ENCODE measurements around the gene BDKRB2.

The BDKRB2 gene

DNA sequence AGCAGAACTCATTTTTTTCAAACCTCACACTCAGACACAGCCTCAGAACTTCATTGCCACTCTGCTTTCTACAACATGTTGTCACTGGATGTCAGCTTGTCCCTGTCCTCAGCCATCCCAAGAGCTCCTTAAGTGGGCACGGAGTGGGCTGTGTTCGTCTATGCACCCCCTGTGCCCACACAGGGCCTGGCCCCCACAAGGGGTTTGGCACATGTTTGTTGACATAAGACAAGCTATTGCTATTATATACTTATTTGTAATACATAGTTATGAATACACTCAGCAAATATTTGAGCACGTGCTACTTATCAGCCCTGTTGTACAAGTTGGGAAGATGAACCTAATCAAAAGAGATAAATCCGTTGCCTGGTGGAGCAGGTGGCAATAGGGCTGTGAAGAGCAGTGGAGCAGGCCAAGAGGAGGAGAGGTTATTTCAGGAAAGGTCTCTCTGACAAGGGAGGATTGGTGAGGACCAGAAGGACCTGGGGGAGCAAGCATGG lies 47.1 kb downstream of the BDKRB2 start:
- no peak for DNase-seq (ENCODE audit: low read depth in 2 of 2)

- DNase-seq (ENCODE audit: low read depth in 2 of 2): no peak
Measured at GRCh38 chr14:96252323-96252998, 47.8 kb downstream of the BDKRB2 start.

GRCh38 chr14:96252999-96253539 lies 48.4 kb downstream of the BDKRB2 start:
- DNase-seq (ENCODE audit: low read depth in 2 of 2): no peak

GRCh38 chr14:96254687-96255086 lies 50.0 kb downstream of the BDKRB2 start:
- no peak for DNase-seq (ENCODE audit: low read depth in 2 of 2)

DNA sequence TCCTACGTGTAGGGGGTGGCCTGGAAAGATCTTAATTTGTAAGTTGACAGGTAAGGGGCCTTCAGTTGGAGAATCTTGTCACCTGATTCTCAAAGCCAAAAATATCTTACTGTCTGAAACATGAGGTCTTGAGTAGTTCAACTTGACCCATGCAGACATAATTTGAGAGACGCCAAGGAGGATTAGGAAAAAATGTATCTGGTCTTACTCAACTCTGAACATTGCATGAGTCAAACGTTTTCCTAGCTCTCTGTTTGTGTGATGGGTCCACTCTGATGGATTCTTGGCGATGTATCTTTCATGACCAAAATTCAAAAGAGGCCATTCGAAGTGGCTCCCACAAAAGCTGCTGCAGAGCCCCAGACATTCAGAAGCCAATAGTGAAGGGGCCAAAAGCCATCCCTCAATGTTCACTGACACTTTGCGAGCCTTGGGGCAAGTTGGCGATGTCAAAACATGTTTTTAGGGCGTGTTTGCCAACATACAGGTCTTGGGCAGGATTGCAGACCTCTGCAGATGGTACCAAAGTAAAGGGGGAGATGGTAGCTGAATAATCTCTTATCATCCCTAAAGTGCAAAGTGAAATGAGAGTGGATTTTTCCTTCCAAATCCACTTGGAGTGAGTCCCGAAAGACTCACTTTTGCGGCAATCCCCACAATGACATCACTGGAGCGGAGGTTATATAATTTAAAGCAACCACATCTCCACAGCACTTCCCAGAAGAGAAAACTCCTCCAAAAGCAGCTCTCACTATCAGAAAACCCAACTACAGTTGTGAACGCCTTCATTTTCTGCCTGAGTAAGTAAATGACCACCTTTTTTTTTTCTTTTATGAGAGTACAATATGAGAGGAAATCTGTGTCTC lies 51.1 kb downstream of the BDKRB2 start, which contains the start of gene BDKRB1:
Gene BDKRB1 (plus strand): TSS at position 710 of the 866 bp plus-strand sequence. CDS start 7,473 bp downstream, outside the sequence.
- no peak for DNase-seq (ENCODE audit: low read depth in 2 of 2)

GRCh38 chr14:96256407-96256806 lies 51.8 kb downstream of the BDKRB2 start:
- DNase-seq (ENCODE audit: low read depth in 2 of 2): no peak

DNA sequence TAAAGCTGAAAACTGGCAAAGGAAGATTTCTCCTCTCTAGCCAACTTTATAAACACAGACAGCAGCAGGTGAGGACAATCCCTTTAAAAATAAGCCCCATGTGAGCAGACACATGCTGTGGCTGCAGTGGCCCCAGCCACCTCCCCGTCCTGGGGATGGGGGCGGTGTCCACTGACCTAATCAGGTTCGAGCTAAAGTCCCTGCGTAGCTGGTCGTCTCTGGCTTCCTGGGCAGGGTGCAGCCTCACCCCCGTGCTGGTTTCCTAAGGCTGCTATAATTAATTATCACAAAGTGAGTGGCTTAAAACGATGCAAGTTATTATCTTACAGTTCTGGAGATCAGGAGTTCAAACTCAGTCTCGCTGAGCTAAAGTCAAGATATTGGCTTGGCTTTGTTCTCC lies 52.4 kb downstream of the BDKRB2 start:
- DNase-seq (ENCODE audit: low read depth in 2 of 2): no peak

GRCh38 chr14:96257900-96258299 lies 53.3 kb downstream of the BDKRB2 start:
- no peak for DNase-seq (ENCODE audit: low read depth in 2 of 2)

DNA sequence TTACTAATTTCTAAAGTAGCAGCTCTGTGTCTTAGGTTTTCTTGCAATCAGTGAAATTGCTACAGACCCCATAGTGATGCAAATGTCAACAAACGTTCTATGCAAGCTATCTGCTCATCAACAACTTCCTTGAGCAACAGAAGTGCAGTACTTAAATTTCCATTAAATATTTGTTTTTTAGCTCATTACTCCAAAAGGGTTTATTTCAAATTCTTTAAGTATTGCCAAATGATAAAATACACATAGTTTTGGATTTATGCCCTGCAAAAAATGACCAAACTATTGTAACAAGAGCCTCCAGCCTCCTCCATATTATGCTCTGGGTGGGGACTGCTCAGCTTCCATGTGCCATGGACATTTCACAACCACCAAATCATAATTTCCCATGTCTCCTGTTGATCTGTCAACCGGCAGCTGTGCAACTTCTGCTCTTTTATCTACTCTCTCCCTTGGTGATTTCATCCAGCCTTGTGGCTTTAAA lies 55.7 kb downstream of the BDKRB2 start:
- no peak for DNase-seq (ENCODE audit: low read depth in 2 of 2)

- no peak for DNase-seq (ENCODE audit: low read depth in 2 of 2)
Measured at GRCh38 chr14:96261053-96261452, 56.4 kb downstream of the BDKRB2 start.

GRCh38 chr14:96261772-96262655 lies 57.4 kb downstream of the BDKRB2 start:
- DNase-seq (ENCODE audit: low read depth in 2 of 2): no peak

DNA sequence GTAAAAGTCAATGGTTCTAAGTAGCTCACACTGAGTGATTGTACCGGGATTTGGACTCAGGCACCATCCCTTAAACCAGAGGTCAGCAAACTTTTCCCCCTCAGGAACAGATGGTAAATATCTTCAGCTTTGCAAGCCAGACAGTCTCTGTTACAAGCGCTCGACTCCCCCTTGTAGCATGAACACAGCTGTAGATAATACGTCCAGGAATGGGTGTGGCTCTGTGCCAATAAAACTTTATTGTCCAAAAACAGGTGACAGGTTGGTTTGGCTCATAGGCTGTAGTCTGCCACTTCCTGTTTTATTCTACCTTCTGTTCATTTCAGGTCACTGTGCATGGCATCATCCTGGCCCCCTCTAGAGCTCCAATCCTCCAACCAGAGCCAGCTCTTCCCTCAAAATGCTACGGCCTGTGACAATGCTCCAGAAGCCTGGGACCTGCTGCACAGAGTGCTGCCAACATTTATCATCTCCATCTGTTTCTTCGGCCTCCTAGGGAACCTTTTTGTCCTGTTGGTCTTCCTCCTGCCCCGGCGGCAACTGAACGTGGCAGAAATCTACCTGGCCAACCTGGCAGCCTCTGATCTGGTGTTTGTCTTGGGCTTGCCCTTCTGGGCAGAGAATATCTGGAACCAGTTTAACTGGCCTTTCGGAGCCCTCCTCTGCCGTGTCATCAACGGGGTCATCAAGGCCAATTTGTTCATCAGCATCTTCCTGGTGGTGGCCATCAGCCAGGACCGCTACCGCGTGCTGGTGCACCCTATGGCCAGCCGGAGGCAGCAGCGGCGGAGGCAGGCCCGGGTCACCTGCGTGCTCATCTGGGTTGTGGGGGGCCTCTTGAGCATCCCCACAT lies 58.9 kb downstream of the BDKRB2 start:
- no peak for DNase-seq (ENCODE audit: low read depth in 2 of 2)

DNA sequence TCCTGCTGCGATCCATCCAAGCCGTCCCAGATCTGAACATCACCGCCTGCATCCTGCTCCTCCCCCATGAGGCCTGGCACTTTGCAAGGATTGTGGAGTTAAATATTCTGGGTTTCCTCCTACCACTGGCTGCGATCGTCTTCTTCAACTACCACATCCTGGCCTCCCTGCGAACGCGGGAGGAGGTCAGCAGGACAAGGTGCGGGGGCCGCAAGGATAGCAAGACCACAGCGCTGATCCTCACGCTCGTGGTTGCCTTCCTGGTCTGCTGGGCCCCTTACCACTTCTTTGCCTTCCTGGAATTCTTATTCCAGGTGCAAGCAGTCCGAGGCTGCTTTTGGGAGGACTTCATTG lies 59.5 kb downstream of the BDKRB2 start:
- DNase-seq (ENCODE audit: low read depth in 2 of 2): no peak

DNA sequence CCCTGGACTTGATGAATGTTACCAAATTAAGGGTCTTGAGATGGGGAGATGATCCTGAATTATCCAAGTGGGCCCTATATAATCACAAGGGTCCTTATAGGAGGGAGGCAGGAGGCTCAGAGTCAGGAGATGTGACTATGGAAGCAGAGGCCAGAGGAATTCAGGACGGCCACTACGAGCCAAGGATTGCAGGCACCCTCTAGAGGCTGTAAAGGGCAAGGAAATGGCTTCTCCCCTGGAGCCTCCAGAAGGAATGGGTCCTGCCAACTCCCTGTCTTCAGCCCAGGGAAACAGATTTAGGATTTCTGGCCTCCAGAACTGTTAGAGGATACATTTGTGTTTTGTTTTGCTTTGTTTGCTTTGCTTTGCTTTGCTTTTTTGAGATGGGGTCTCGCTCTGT lies 60.2 kb downstream of the BDKRB2 start:
- no peak for DNase-seq (ENCODE audit: low read depth in 2 of 2)

DNA sequence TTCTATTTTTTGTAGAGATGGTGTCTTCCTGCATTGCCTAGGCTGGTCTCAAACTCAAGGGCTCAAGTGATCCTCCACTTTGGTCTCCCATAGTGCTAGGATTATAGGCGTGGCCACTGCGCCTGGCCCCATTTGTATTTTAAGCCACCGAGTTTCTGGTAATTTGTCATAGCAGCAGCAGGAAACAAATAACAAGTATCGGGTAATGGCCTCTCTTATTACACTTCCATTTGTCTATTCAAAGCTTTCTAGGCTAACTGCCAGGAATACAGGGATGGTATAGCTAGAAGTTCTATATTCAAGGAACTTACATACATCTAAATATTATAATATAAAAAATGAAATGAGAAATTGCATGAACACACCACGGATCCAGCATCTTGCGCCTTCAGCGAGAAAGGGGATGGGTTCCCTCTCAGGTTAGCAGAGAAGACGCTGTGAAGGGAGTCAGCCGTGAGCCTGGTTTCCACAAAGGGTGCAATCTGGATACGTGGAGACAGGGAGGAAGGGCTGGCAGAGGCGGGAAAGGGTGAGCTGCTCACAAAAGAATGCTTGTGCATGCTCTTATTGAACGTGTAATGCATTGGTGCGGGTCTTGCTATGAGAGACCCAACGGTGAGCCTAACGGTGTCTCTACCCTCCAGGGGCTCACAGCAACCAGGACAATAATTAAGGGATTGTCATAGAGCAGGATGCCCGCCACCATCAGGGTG lies 60.9 kb downstream of the BDKRB2 start:
- no peak for DNase-seq (ENCODE audit: low read depth in 2 of 2)

DNA sequence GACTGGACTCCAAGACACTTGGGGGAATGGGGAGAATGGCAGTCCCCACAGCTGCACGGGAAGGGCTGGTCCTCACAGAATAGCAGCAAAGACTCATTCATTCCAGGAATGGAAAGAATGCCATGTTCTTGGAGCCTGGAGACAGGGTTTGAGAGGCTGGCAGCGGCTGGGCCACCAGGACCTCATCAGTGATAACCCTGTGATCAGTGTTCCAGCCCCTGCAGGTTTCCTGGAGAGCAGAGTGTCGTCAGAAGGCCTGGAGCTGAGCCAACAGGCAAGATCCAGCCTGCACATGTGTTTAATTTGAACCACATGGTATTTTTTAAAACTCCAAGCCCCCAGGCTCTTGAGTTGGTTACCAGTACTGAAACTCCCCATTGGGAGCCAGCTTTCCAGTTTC lies 62.7 kb downstream of the BDKRB2 start:
- no peak for DNase-seq (ENCODE audit: low read depth in 2 of 2)

DNA sequence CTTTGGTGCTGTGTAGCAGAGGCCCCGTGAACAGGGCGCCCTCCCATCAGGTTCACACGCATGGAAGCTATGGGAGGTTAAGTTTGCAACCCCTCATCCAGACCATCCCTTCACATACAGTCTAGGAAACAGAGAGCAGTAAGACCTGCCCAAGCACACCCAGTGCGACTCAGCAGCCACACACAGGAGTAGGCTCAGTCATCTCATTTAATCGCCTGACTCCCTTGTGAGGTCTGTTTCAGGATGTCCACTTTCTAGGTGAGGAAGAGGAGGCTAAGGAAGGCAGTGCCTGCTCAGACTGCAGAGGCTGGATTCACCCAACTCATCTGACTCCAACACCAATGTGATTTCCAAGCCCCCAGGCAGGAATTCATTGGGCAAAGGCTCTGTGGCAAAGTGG lies 63.3 kb downstream of the BDKRB2 start:
- DNase-seq (ENCODE audit: low read depth in 2 of 2): no peak

DNA sequence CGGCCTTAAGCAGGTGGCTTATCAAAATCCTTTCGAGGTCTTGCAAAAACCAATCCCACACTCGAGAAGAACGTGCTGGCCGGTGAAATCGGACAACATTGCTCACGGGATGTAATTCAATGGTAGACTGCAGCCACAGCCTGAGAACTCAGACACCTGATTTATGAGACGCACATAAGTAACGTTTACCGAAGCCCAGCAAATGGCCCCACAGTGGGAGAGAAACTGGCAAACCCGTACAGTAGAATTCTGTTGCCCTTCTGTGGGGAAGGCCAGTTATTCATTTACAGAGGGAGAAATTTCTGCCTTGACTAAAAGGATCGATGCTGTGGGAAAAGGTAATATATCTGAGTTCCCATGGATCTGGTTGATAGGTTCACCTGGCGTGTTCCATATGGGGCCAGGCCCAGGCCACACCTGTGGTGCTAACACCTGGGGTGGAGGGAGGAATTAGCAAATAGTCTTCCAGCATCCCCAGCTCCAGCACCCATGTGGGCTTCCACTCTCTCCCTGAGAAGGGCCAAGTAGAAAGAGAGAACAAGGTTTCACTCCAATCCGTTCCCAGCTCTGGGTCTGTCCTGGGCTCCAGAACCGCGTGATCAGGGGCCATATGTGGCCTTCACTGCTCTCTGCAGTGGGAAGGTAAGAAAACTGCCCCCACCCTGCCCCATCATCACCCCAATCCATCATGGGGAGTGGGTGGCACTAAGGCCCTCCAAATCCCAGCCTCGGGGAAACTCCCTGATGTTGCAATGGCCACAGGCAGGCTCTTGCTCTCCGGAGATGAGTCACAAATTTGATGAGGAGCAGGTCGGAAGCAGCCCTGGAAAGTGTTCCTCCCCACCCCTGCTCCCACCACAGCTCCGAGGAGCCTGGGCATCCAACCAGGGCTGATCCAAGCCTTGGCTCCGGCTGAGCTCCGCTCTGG lies 64.1 kb downstream of the BDKRB2 start:
- no peak for DNase-seq (ENCODE audit: low read depth in 2 of 2)

DNA sequence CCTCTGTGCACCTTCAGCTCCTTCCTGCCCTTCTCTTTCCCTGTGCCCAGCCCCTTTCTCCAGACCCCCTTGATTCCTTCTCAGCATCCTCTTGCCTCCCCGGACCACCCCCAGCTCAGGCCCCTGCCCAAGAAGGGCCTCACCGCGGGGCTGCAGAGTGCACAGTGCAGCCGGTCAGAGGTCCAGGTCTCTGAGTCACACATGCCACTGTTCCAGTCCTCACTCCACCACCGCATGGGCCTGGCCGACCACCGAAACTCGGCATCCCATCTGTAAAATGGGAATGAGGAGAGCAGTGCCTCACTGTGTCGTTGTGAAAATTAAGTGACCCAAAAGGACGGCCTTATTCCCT lies 64.7 kb downstream of the BDKRB2 start:
- DNase-seq (ENCODE audit: low read depth in 2 of 2): no peak
